Neural cell (in vitro differentiated cells): ENCODE results near the gene SH3BGRL2. TPM values are rescaled to one million over a fixed set of nuclear protein-coding genes. Genes with fewer than 3 reads are reported as not detected.

Source experiments
- H2AFZ ChIP-seq: fragments of 200-600, 300-800 bp; sonication (generic), shearing (Covaris generic); 2 replicates; pipeline ENCODE4 v1.6.0; 2014; ENCODE audit warnings: low read depth, mild to moderate bottlenecking, antibody characterized with exemption, low read length, moderate library complexity
- H3F3A ChIP-seq: fragments of 200-600 bp; shearing (Covaris generic); 2 replicates; pipeline ENCODE4 v1.6.1; 2016; ENCODE audit warnings: mild to moderate bottlenecking, moderate library complexity, mixed read lengths, antibody characterized with exemption, low read length; ENCODE audit not compliant: insufficient read depth, poor library complexity, severe bottlenecking
- H3K27ac ChIP-seq: fragments of 200-600, 300-800 bp; sonication (generic), shearing (Covaris generic); 2 replicates; pipeline ENCODE4 v1.5.1; 2014; ENCODE audit warnings: mild to moderate bottlenecking, low read length, moderate library complexity
- H3K27me3 ChIP-seq: fragments of 300-800, 200-600 bp; sonication (generic), shearing (Covaris generic); 2 replicates; pipeline ENCODE4 v1.6.0; 2014; ENCODE audit warnings: mild to moderate bottlenecking, low read depth, low read length, moderate library complexity; ENCODE audit not compliant: insufficient read depth
- H3K36me3 ChIP-seq: fragments of 300-800, 200-600 bp; sonication (generic), shearing (Covaris generic); 2 replicates; pipeline ENCODE4 v1.5.1; 2014; ENCODE audit warnings: mild to moderate bottlenecking, antibody characterized with exemption, low read length, moderate library complexity; ENCODE audit not compliant: insufficient read depth
- H3K4me2 ChIP-seq: fragments of 300-800, 200-600 bp; sonication (generic), shearing (Covaris generic); 2 replicates; pipeline ENCODE4 v1.6.0; 2014; ENCODE audit warnings: mild to moderate bottlenecking, low read length
- H3K4me3 ChIP-seq: fragments of 300-800, 200-600 bp; sonication (generic), shearing (Covaris generic); 2 replicates; pipeline ENCODE4 v1.5.1; 2014; ENCODE audit warnings: mild to moderate bottlenecking, low read length, moderate library complexity
- H3K79me2 ChIP-seq: fragments of 200-600 bp; shearing (Covaris generic); replicated peaks from 2 replicates; pipeline ENCODE4 v1.6.0; 2014; ENCODE audit warnings: mild to moderate bottlenecking, low read length, moderate library complexity; ENCODE audit not compliant: insufficient read depth
- H3K9ac ChIP-seq: fragments of 300-800, 200-600 bp; sonication (generic), shearing (Covaris generic); 2 replicates; pipeline ENCODE4 v1.6.1; 2016; ENCODE audit warnings: mild to moderate bottlenecking, low read length, mixed read lengths
- H3K9me2 ChIP-seq: fragments of 200-600 bp; shearing (Covaris generic); 2 replicates; pipeline ENCODE4 v1.6.1; 2016; ENCODE audit warnings: mild to moderate bottlenecking, low read length, mixed read lengths; ENCODE audit not compliant: insufficient read depth
- H3K9me3 ChIP-seq: fragments of 200-600, 300-800 bp; sonication (generic), shearing (Covaris generic); 2 replicates; pipeline ENCODE4 v1.6.1; 2016; ENCODE audit warnings: mild to moderate bottlenecking, mixed run types, low read length, moderate library complexity, mixed read lengths
- H4K20me1 ChIP-seq: fragments of 200-600 bp; shearing (Covaris generic); 2 replicates; pipeline ENCODE4 v1.6.1; 2016; ENCODE audit warnings: mild to moderate bottlenecking, mixed run types; ENCODE audit not compliant: insufficient read depth
- CTCF ChIP-seq: fragments of 450-650 bp; IDR thresholded peaks from 2 replicates; pipeline ENCODE4 v1.5.1; 2014; ENCODE audit warnings: antibody characterized with exemption, mild to moderate bottlenecking, moderate library complexity; ENCODE audit not compliant: poor library complexity, severe bottlenecking
- EP300 ChIP-seq: fragments of 450-650 bp; conservative IDR thresholded peaks from 2 replicates; pipeline ENCODE4 v1.6.1; 2014; ENCODE audit warnings: antibody characterized with exemption, mild to moderate bottlenecking, moderate library complexity; ENCODE audit not compliant: poor library complexity, severe bottlenecking
- EZH2 ChIP-seq: fragments of 200-600, 300-800 bp; shearing (Covaris generic), sonication (generic); IDR thresholded peaks from 2 replicates; pipeline ENCODE4 v1.6.1; 2014; ENCODE audit warnings: antibody characterized with exemption, low read length, borderline replicate concordance, mild to moderate bottlenecking; ENCODE audit not compliant: insufficient read depth, poor library complexity, severe bottlenecking
- MXI1 ChIP-seq: fragments of 450-650 bp; conservative IDR thresholded peaks from 2 replicates; pipeline ENCODE4 v1.6.1; 2014; ENCODE audit warnings: antibody characterized with exemption, mild to moderate bottlenecking; ENCODE audit not compliant: poor library complexity, severe bottlenecking
- POLR2AphosphoS5 ChIP-seq: IDR thresholded peaks from 2 replicates; pipeline ENCODE4 v1.6.1; 2012
- RAD21 ChIP-seq: fragments of 450-650 bp; conservative IDR thresholded peaks from 2 replicates; pipeline ENCODE4 v1.6.1; 2014; ENCODE audit warnings: antibody characterized with exemption, mild to moderate bottlenecking, moderate library complexity
- REST ChIP-seq: IDR thresholded peaks from 2 replicates; pipeline ENCODE4 v1.6.1; 2012; ENCODE audit warnings: borderline replicate concordance
- SMC3 ChIP-seq: fragments of 450-650 bp; conservative IDR thresholded peaks from 2 replicates; pipeline ENCODE4 v1.6.1; 2014; ENCODE audit warnings: antibody characterized with exemption, mild to moderate bottlenecking, moderate library complexity; ENCODE audit not compliant: poor library complexity
- TAF1 ChIP-seq: IDR thresholded peaks from 2 replicates; pipeline ENCODE4 v1.6.1; 2012; ENCODE audit warnings: low read depth
- polyA plus RNA-seq: library from polyadenylated mRNA; depleted of rRNA; stranded (reverse); fragments of >200 nt; gene quantifications from 2 replicates; pipeline ENCODE4 v1.2.3, GENCODE V29; 2014

Gene SH3BGRL2
- polyA plus RNA-seq, 1 donor from 2014 or later, result 25.3 TPM

GRCh38 chr6:79717989-79718388 lies 86.9 kb downstream of the SH3BGRL2 start:
- Histone ChIP-seq H3K27ac (no peak overlapping the region), H3K27me3 (no peaks in the 10 kb centered on the region), H3K4me2 (no peak overlapping the region), H4K20me1 (no peaks in the 10 kb centered on the region), H3K9me3 (no peaks in the 10 kb centered on the region), H3K9ac (no peak overlapping the region), H3K4me3 (no peak overlapping the region), H3K79me2 (no peaks in the 10 kb centered on the region), H3K9me2 (no peaks in the 10 kb centered on the region), H3K36me3 (no peaks in the 10 kb centered on the region), H2AFZ (no peak overlapping the region), H3F3A (no peaks in the 10 kb centered on the region)
- no peak for TF ChIP-seq RAD21
- TF ChIP-seq EP300, result no peak
- no peak for TF ChIP-seq REST
- TF ChIP-seq SMC3, result no peak
- TF ChIP-seq TAF1, result no peak
- TF ChIP-seq CTCF, result no peak
- TF ChIP-seq EZH2, result no peak
- no peak for TF ChIP-seq MXI1
- TF ChIP-seq POLR2AphosphoS5, result no peak

- Histone ChIP-seq H2AFZ (no peak overlapping the region), H3K27ac (no peak overlapping the region), H3K9me3 (no peaks in the 10 kb centered on the region), H3F3A (no peaks in the 10 kb centered on the region), H3K36me3 (no peaks in the 10 kb centered on the region), H3K9me2 (no peaks in the 10 kb centered on the region), H3K9ac (no peak overlapping the region), H3K4me2 (no peak overlapping the region), H3K27me3 (no peaks in the 10 kb centered on the region), H4K20me1 (no peaks in the 10 kb centered on the region), H3K79me2 (no peaks in the 10 kb centered on the region), H3K4me3 (no peak overlapping the region)
- TF ChIP-seq EZH2 (no peak), CTCF (no peak), SMC3 (no peak), POLR2AphosphoS5 (no peak), RAD21 (no peak), EP300 (no peak), MXI1 (no peak), TAF1 (no peak), REST (no peak)
These were observed 87.5 kb downstream of the SH3BGRL2 start for GRCh38 chr6:79718509-79719247.
